ENCODE measurements around the gene SIRT1. TPM values are rescaled to one million over a fixed set of nuclear protein-coding genes. Genes with fewer than 3 reads are reported as not detected.

The SIRT1 gene
- total RNA-seq, 1 experiment from 2014 or later: 20.4 TPM

- ATAC-seq: no peak
- Histone ChIP-seq H3F3A (ENCODE audit: low read length, unreplicated experiment) (no peaks in the 10 kb centered on the region), H3K27ac (ENCODE audit: low read length) (no peak overlapping the region), H3K9me3 (ENCODE audit: low read length) (no peaks in the 10 kb centered on the region), H3K9me2 (replicated peaks; ENCODE audit: low read length) (no peaks in the 10 kb centered on the region), H3K27me3 (ENCODE audit: low read length) (no peaks in the 10 kb centered on the region), H3K4me2 (ENCODE audit: low read length) (no peak overlapping the region), H3K36me3 (ENCODE audit: low read depth, low read length) (peaks cover 43% of the 10 kb centered on the region), H3K9ac (ENCODE audit: low read length) (no peak overlapping the region), H3K4me1 (ENCODE audit: insufficient read depth, low read length) (no peaks in the 10 kb centered on the region), H3K79me2 (ENCODE audit: low read length) (peaks cover 11% of the 10 kb centered on the region; the same call in 1 of the 2 replicates), H2AFZ (ENCODE audit: low read length) (no peak overlapping the region), H4K20me1 (ENCODE audit: low read length) (no peaks in the 10 kb centered on the region), H3K4me3 (ENCODE audit: low read length) (no peak overlapping the region)
- no peak for TF ChIP-seq EZH2 (IDR thresholded peaks at IDR 0.05; ENCODE audit: low read length, unreplicated experiment)
- TF ChIP-seq, protein P1, sequence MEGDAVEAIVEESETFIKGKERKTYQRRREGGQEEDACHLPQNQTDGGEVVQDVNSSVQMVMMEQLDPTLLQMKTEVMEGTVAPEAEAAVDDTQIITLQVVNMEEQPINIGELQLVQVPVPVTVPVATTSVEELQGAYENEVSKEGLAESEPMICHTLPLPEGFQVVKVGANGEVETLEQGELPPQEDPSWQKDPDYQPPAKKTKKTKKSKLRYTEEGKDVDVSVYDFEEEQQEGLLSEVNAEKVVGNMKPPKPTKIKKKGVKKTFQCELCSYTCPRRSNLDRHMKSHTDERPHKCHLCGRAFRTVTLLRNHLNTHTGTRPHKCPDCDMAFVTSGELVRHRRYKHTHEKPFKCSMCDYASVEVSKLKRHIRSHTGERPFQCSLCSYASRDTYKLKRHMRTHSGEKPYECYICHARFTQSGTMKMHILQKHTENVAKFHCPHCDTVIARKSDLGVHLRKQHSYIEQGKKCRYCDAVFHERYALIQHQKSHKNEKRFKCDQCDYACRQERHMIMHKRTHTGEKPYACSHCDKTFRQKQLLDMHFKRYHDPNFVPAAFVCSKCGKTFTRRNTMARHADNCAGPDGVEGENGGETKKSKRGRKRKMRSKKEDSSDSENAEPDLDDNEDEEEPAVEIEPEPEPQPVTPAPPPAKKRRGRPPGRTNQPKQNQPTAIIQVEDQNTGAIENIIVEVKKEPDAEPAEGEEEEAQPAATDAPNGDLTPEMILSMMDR (conservative IDR thresholded peaks at IDR 0.05; ENCODE audit: low read depth, low read length): no peak
- no peak for TF ChIP-seq EZH2phosphoT487 (IDR thresholded peaks at IDR 0.05; ENCODE audit: borderline replicate concordance, low read length)
- intact Hi-C loops (cut with micrococcal nuclease): no loop called here
- POLR2A ChIA-PET (ENCODE audit: unreplicated experiment): interaction anchor here (0.7 kb wide), 1 partner anchor 132 kb away, joined by 3 read pairs; no protein-coding TSS in a partner anchor
- DNase-seq: no peak
- BruUV-seq (replicated peaks): no TSS peak
- CTCF ChIA-PET: no interaction called here
These were observed 19.1 kb downstream of the SIRT1 start for GRCh38 chr10:67903581-67903980.

- no peaks in the 10 kb centered on the region for H3K79me2 ChIP-seq (ENCODE audit: low read length)
- no peak overlapping the region for H3K4me3 ChIP-seq (ENCODE audit: low read length)
- no peak for ATAC-seq
- H3K4me1 ChIP-seq (ENCODE audit: insufficient read depth, low read length): 0 out of 2 replicates have a peak, but pooled peaks cover 4% of the 10 kb centered on the region
- no peak overlapping the region for H3K9ac ChIP-seq (ENCODE audit: low read length)
- H3F3A ChIP-seq (ENCODE audit: low read length, unreplicated experiment): peaks cover 5% of the 10 kb centered on the region
- ChIA-PET CTCF (no interaction called here), POLR2A (ENCODE audit: unreplicated experiment) (no interaction called here)
- TF ChIP-seq EZH2 (IDR thresholded peaks at IDR 0.05; ENCODE audit: low read length, unreplicated experiment) (no peak), EZH2phosphoT487 (IDR thresholded peaks at IDR 0.05; ENCODE audit: borderline replicate concordance, low read length) (no peak)
- TF ChIP-seq, protein P1 (conservative IDR thresholded peaks at IDR 0.05; ENCODE audit: low read depth, low read length): no peak
- H3K27me3 ChIP-seq (ENCODE audit: low read length): no peaks in the 10 kb centered on the region
- 0 out of 2 replicates have a peak, but pooled peaks cover 3% of the 10 kb centered on the region for H4K20me1 ChIP-seq (ENCODE audit: low read length)
- peaks cover 71% of the 10 kb centered on the region for H3K36me3 ChIP-seq (ENCODE audit: low read depth, low read length)
- H2AFZ ChIP-seq (ENCODE audit: low read length): no peak overlapping the region
- no peaks in the 10 kb centered on the region for H3K9me2 ChIP-seq (replicated peaks; ENCODE audit: low read length)
- no peak for DNase-seq
- no peak overlapping the region for H3K4me2 ChIP-seq (ENCODE audit: low read length)
- H3K9me3 ChIP-seq (ENCODE audit: low read length): no peaks in the 10 kb centered on the region
- BruUV-seq (replicated peaks): TSS peak; percentile 11
- intact Hi-C loops (cut with micrococcal nuclease): no loop called here
- no peak overlapping the region for H3K27ac ChIP-seq (ENCODE audit: low read length)
These were observed 28.0 kb downstream of the SIRT1 start for GRCh38 chr10:67912331-67912946.

- Histone ChIP-seq H3K9me3 (ENCODE audit: low read length) (no peaks in the 10 kb centered on the region), H2AFZ (ENCODE audit: low read length) (no peak overlapping the region), H3K27ac (ENCODE audit: low read length) (no peak overlapping the region), H3K4me2 (ENCODE audit: low read length) (no peak overlapping the region), H3K9me2 (replicated peaks; ENCODE audit: low read length) (no peaks in the 10 kb centered on the region), H3K9ac (ENCODE audit: low read length) (no peak overlapping the region), H3K4me3 (ENCODE audit: low read length) (no peak overlapping the region), H3K36me3 (ENCODE audit: low read depth, low read length) (peaks cover 57% of the 10 kb centered on the region), H3K79me2 (ENCODE audit: low read length) (no peaks in the 10 kb centered on the region), H4K20me1 (ENCODE audit: low read length) (0 out of 2 replicates have a peak, but pooled peaks cover 3% of the 10 kb centered on the region), H3F3A (ENCODE audit: low read length, unreplicated experiment) (peaks cover 9% of the 10 kb centered on the region), H3K4me1 (ENCODE audit: insufficient read depth, low read length) (0 out of 2 replicates have a peak, but pooled peaks cover 4% of the 10 kb centered on the region), H3K27me3 (ENCODE audit: low read length) (no peaks in the 10 kb centered on the region)
- ChIA-PET CTCF (no interaction called here), POLR2A (ENCODE audit: unreplicated experiment) (no interaction called here)
- no peak for DNase-seq
- ATAC-seq: no peak
- intact Hi-C loops (cut with micrococcal nuclease): loop anchor here (5.0 kb wide), 1 partner anchor 58 kb away; no protein-coding TSS in a partner anchor
- TF ChIP-seq, protein P1 (conservative IDR thresholded peaks at IDR 0.05; ENCODE audit: low read depth, low read length): no peak
- TF ChIP-seq EZH2 (IDR thresholded peaks at IDR 0.05; ENCODE audit: low read length, unreplicated experiment) (no peak), EZH2phosphoT487 (IDR thresholded peaks at IDR 0.05; ENCODE audit: borderline replicate concordance, low read length) (no peak)
- no TSS peak for BruUV-seq (replicated peaks)
These were observed 30.4 kb downstream of the SIRT1 start for GRCh38 chr10:67914777-67915340.

Measured in PC-3 (cell line).